ENCODE results near the gene NANOG.
"Not testable (repeated sequence)": the region's sequence is repeated elsewhere in the genome, so short reads cannot be mapped to it uniquely, and the experiment has no call there.

DNA sequence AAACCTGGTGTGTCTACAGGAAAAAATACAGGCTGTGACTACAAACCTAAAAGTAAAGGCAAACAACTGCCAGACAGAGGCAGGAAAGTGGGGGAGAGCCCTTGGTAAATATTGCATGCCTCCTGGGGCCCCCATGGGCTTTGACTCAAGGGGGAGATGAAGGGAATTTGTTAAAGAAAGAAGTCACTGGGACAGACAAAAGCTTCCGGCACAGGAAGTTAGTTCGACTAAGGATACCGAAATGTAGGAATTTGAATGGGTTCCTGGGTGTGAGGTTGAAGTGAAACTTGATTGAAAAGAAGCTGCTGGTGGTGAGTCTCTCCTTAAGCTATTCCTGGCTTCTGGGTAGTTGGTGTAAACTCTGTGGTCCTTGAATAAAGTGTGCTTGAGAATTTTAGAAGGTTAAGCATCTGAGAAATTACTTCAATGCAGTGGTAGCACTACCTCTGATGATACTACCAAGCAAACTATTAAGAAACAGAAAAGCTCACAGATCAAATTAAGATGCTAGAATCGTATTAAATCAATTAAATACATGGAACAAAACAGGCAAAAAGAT, 9.6 kb downstream of the NANOG start:
- TF ChIP-seq, protein P1, sequence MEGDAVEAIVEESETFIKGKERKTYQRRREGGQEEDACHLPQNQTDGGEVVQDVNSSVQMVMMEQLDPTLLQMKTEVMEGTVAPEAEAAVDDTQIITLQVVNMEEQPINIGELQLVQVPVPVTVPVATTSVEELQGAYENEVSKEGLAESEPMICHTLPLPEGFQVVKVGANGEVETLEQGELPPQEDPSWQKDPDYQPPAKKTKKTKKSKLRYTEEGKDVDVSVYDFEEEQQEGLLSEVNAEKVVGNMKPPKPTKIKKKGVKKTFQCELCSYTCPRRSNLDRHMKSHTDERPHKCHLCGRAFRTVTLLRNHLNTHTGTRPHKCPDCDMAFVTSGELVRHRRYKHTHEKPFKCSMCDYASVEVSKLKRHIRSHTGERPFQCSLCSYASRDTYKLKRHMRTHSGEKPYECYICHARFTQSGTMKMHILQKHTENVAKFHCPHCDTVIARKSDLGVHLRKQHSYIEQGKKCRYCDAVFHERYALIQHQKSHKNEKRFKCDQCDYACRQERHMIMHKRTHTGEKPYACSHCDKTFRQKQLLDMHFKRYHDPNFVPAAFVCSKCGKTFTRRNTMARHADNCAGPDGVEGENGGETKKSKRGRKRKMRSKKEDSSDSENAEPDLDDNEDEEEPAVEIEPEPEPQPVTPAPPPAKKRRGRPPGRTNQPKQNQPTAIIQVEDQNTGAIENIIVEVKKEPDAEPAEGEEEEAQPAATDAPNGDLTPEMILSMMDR (IDR thresholded peaks at IDR 0.05; ENCODE audit: low read length), result not testable (repeated sequence)
- not testable (repeated sequence) for TF ChIP-seq EZH2 (IDR thresholded peaks at IDR 0.05; ENCODE audit: borderline replicate concordance, low read length)

Data from OCI-LY1 (cell line).